GM21529 (cell line): Measurements from ENCODE around the gene ABCC1.
"Not testable (repeated sequence)": the region's sequence is repeated elsewhere in the genome, so short reads cannot be mapped to it uniquely, and the experiment has no call there.

Experiments
- ATAC-seq: cut with Tn5 transposase; IDR thresholded peaks from one replicate; pipeline ENCODE4 v1.9.1; 2021; ENCODE audit not compliant: unreplicated experiment

Gene ABCC1

GRCh38 chr16:15966836-15967546, 17.6 kb downstream of the ABCC1 start:
- no peak for ATAC-seq

DNA sequence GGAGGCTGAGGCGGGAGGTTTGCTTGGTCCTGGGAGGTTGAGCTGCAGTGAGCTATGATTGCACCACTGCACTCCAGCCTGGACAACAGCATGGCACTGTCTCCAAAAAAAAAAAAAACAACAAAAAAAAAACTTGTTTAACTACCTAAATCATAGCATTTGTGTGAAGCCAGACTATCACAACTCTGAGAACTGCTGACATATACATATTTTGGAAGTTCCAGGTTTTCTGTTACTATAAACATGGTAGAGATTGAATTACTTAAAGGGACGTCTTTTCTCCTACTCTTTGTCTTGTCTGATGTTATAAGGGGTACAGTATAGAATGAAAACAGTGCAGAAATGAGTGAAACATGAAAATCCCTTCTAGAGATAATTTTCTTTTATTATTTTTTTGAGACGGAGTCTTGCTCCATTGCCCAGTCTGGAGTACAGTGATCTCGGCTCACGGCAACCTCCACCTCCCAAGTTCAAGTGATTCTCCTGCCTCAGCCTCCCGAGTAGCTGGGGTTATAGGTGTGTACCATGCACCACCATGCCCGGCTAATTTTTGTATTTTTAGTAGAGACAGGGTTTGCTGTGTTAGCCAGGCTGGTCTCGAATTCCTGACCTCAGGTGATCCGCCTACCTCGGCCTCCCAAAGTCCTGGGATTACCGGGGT, 18.4 kb downstream of the ABCC1 start:
- ATAC-seq = no peak

GRCh38 chr16:15970202-15970601, 20.8 kb downstream of the ABCC1 start:
- ATAC-seq = no peak

DNA sequence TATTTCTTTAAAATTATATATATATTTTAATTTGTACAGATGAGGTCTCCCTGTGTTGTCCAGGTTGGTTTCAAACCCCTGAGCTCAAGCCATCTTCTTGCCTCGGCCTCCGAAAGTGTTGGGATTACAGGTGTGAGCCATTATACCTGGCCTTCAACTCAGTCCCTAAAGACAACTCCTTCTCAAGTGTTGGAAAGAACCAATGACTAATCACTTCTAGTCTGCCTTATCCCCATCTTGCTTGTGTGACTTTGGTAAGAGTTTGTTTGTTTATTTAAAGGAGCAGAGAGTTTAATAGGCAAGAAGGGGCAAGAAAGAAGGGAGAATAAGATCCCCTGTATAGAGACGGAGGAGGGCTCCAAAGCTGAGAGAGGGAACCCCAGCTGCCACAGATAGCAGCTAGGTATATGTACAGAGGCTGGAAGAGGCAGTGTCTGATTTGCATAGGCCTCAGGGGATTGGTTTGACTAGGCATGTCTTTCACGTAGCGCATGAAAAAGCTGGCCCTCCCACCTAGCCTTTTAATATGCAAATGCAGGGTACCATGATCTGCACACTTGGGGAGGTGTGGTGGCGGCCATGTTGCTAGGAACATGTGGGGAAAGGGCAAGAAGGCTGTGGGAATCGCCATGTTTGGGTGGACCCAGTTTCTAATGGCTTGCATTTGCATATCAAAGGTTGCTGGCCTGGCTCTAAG, 21.5 kb downstream of the ABCC1 start:
- no peak for ATAC-seq

DNA sequence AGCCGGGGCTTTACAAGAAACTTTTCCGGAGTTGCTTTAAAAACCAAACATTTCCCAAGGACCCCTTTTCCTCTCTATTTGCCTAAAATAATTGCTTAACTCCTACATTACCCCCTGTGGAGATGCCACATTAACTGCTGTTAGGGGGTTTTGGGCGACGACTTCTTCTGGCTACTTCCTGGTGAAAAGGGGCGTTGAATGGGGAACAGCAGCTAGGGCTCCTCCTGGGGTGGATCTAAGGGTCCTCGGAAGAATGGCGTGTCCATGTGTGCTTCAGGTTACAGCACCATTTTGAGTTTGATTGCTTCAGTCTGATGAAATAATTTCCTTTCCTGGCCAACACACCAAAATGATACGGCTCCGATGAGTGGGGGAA, 22.0 kb downstream of the ABCC1 start:
- no peak for ATAC-seq

GRCh38 chr16:15972046-15972868, 22.8 kb downstream of the ABCC1 start:
- no peak for ATAC-seq

GRCh38 chr16:15973421-15973820, 24.0 kb downstream of the ABCC1 start:
- no peak for ATAC-seq

DNA sequence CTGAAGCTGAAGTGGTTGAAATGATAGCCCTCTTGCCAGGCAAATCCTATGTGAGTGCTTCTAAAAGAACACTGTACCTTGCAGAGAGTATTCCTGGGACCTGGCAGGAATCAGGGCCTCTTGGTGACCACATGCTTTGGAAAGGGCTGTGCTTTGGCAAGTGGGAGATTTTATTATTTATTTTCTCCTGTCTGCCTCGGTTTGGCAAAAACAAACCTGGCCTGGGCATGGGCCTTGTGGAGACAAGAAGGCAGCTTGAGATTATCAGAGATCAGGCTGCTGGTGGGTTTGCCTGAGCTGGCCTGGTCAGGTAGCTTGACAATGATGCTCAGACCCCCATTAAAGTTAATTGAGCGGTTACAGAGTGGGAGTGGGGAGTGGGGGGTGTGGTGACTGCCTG, 24.6 kb downstream of the ABCC1 start:
- ATAC-seq = no peak

DNA sequence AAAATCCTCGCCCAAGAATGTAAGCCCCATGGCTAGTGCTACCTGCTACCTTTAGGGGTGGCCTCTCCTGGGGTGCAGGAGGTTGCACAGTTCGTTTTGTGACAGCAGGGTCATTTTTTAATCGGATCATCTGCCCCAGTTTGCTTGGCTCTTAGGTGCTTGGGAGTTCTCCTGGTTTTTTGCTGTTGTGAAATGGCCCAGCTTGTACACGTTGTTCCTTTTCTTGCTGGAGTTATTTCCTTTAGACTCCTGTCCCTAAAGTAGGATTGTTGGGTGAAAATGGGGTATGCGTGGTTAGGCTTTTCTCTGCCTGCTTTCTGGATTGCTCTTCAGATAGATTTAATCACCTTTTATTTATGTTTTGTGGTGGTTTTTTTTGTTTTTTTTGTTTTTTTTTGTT, 25.8 kb downstream of the ABCC1 start:
- no peak for ATAC-seq

GRCh38 chr16:15976225-15976812, 26.9 kb downstream of the ABCC1 start:
- ATAC-seq = no peak

- ATAC-seq = no peak
Observed at GRCh38 chr16:15976929-15977637, 27.7 kb downstream of the ABCC1 start.

DNA sequence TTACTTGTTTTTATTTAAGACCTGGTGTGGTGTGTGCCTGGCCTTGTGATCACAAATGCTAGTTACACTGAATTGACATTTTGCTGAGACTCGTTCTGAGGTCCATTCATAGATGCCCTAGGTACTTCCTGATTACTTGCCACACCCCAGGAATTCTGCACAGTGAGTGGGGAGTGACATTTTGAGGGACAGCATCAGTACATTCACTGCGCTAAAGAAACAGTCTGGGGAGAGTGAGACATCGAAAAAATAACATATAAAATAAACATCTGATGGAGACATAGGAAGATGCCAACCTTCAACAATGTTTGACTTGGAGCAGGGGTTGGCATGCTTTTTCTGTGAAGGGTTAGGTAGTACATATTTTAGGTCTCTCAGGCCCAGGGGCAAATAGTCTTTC, 30.4 kb downstream of the ABCC1 start:
- ATAC-seq = no peak

DNA sequence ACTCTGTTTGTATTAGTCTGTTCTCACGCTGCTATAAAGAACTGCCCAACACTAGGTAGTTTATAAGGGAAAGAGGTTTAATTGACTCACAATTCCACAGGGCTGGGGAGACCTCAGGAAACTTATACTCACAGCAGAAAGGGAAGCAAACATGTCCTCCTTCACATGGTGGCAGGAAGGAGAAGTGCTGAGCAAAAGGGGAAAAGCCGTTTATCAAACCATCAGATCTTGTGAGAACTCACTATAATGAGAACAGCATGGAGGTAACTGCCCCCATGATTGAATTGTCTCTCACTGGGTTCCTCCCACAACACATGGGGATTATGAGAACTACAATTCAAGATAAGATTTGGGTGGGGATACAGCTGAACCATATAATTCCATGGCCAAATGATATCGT, 30.9 kb downstream of the ABCC1 start:
- no peak for ATAC-seq

DNA sequence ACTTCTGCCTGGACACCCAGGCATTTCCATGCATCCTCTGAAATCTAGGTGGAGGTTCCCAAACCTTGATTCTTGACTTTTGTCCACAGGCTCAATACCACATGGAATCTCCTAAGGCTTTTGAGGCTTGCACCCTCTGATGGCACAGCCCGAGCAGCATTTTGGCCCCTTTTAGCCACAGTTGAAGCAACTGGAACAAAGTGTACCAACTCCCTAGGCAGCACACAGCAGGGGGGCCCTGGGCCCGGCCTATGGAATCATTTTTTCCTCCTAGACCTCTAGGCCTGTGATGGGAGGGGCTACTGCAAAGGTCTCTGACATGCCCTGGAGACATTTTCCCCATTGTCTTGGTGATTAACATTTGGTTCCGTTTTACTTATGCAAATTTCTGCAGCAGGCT, 32.0 kb downstream of the ABCC1 start:
- no peak for ATAC-seq

DNA sequence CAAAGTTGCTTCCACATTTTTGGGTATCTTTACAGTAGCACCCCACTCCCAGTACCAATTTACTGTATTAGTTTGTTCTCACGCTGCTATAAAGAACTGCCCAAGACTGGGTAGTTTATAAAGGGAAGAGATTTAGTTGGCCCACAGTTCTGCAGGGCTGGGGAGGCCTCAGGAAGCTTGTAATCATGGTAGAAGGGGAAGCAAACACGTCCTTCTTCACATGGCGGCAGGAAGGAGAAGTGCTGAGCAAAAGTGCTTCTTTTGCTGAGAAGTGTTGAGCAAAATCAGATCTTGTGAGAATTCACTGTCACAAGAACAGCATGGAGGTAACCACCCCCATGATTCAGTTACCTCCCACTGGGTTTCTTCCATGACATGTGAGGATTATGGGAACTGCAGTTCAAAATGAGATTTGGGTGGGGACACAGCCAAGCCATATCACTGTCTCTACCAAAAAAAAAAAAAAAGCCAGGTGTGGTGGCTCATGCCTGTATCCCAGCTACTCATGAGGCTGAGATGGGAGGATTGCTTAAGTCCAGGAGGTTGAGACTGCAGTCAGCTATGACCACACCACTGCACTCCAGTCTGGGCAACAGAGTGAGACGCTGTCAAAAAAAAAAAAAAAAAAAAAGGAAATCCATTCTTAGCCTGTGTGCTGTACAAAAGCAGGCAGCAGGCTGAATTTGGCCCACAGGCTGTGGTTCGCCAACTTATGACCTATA, 32.9 kb downstream of the ABCC1 start:
- ATAC-seq = not testable (repeated sequence)

DNA sequence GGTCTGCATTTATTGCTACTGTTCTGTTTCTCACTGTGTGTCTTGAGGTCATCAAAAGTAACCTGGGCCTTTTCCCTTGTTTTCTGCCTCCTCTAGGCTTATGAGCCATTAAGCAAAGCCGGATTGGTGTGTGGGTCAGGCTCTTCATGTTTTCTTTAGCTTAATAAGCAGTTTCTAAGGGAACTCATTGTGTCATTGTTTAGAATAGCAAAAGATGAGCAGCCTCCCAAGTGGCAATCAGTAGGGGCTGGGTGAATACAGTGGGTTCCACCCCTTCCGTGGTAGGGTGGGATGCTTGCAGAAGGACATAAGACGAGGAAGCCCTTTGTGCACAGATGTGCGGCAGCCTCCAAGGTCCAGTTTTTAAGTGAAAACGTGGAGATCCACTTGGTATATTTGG, 34.5 kb downstream of the ABCC1 start:
- no peak for ATAC-seq

GRCh38 chr16:15985144-15985543, 35.7 kb downstream of the ABCC1 start:
- no peak for ATAC-seq

- no peak for ATAC-seq
Observed at GRCh38 chr16:15986261-15986660, 36.8 kb downstream of the ABCC1 start.

GRCh38 chr16:15988268-15989013, 39.0 kb downstream of the ABCC1 start:
- no peak for ATAC-seq
